Epithelial cell of proximal tubule (primary cell): ENCODE measurements around the gene SUPT20HL1. TPM values are rescaled to one million over a fixed set of nuclear protein-coding genes. Genes with fewer than 3 reads are reported as not detected.
"Not testable (repeated sequence)": the region's sequence is repeated elsewhere in the genome, so short reads cannot be mapped to it uniquely, and the experiment has no call there.

Experiments
- DNase-seq: peaks from one replicate; pipeline ENCODE4 v3.0.0-alpha.2; 2011; ENCODE audit warnings: low read depth
- H3K4me3 ChIP-seq: 2 replicates; pipeline ENCODE4 v1.5.1; 2011; ENCODE audit warnings: low read depth, mild to moderate bottlenecking, low read length
- total RNA-seq: library from RNA; depleted of rRNA; stranded (reverse); fragments of >200 nt; gene quantifications from 2 replicates; pipeline ENCODE4 v1.2.3, GENCODE V29; 2015
- TF ChIP-seq, protein P1 (sequence below): conservative IDR thresholded peaks from 2 replicates; pipeline ENCODE4 v1.5.1; 2012; ENCODE audit warnings: low read depth, mild to moderate bottlenecking, low read length

Gene SUPT20HL1
- total RNA-seq, 1 donor from 2014 or later, result not detected

DNA sequence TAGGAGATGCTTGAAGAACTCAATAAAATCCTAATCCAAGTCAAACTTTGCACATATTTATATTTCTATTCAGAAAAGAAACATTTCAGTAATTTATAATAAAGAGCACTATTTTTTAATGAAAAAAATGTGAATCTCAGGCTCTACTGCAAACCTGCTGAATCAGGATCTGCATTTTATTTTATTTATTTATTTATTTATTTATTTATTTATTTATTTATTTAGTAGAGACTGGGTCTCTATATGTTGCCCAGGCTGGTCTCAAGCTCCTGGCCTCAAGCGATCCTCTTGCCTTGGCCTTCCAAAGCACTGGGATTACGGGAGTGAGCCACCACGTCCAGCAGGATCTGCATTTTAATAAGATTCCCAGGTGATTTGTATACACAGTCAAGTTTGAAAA, 16.0 kb downstream of the SUPT20HL1 start:
- TF ChIP-seq, protein P1, sequence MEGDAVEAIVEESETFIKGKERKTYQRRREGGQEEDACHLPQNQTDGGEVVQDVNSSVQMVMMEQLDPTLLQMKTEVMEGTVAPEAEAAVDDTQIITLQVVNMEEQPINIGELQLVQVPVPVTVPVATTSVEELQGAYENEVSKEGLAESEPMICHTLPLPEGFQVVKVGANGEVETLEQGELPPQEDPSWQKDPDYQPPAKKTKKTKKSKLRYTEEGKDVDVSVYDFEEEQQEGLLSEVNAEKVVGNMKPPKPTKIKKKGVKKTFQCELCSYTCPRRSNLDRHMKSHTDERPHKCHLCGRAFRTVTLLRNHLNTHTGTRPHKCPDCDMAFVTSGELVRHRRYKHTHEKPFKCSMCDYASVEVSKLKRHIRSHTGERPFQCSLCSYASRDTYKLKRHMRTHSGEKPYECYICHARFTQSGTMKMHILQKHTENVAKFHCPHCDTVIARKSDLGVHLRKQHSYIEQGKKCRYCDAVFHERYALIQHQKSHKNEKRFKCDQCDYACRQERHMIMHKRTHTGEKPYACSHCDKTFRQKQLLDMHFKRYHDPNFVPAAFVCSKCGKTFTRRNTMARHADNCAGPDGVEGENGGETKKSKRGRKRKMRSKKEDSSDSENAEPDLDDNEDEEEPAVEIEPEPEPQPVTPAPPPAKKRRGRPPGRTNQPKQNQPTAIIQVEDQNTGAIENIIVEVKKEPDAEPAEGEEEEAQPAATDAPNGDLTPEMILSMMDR, result no peak

DNA sequence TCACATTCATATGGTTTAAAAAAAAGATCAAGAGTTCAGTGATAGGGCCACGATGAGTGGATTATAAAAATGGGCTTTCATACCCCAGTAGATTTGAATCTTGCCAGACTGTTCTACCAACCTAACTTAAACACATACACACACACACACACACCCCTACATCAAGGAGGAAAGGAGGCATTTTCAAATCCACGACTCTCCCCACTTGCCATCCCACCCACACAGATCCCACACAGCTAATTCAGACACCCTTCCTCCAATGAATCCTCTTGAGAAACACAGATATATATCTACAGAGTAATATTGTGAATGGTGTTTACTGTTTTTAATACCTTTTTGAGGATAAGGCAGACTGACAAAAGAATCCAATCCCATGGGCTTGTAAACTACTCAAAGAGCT, 16.8 kb downstream of the SUPT20HL1 start:
- TF ChIP-seq, protein P1, result no peak
- no peak overlapping the region for H3K4me3 ChIP-seq
- DNase-seq, result no peak

More for the DNA sequence above, 16.0 kb downstream of the SUPT20HL1 start:
- no peak overlapping the region for H3K4me3 ChIP-seq
- DNase-seq, result no peak

DNA sequence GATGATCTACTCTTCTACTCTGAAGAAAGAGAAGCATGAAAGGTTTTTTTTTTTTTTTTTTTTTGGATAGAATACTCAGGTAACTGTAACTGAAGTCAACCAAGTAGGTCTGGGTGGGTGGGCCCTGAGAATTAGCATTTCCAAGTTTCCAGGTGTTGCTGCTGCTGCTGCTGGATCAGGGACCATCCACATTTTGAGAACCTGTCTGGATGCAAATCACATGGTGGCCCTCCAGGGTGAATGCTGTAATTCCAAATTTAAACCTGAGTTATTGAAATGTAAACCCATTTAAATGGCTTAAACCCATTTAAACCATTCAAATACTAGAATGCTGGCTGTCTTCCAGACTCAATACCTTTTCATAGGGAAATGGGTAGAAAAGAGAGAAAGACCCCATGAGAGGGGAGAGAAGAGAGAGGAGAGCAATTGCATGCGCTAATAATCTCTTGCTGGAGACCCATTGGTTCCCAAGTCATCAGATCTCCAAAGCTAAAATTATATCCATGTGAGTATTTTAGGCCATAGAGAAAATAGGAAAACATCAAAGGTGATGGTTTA, 17.6 kb downstream of the SUPT20HL1 start:
- TF ChIP-seq, protein P1, result no peak
- DNase-seq, result no peak
- no peak overlapping the region for H3K4me3 ChIP-seq

DNA sequence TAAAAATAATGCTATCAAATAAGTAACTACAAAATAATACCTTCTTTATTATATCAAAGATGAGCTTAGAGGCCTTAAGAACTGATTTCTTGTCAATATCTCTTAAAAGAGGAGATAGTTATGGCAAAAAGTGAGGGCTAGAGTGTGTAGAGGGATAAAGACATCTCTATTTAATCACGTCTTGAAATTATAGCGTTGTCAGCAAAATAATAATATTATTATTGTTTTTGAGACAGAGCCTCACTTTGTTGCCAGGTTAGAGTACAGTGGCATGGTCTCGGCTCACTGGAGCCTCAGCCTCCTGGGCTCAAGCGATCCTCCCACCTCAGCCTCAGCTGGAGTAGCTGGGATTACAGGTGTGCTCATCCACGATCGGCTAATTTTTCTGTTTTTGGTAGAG, 18.3 kb downstream of the SUPT20HL1 start:
- no peak overlapping the region for H3K4me3 ChIP-seq
- TF ChIP-seq, protein P1, result no peak
- no peak for DNase-seq

DNA sequence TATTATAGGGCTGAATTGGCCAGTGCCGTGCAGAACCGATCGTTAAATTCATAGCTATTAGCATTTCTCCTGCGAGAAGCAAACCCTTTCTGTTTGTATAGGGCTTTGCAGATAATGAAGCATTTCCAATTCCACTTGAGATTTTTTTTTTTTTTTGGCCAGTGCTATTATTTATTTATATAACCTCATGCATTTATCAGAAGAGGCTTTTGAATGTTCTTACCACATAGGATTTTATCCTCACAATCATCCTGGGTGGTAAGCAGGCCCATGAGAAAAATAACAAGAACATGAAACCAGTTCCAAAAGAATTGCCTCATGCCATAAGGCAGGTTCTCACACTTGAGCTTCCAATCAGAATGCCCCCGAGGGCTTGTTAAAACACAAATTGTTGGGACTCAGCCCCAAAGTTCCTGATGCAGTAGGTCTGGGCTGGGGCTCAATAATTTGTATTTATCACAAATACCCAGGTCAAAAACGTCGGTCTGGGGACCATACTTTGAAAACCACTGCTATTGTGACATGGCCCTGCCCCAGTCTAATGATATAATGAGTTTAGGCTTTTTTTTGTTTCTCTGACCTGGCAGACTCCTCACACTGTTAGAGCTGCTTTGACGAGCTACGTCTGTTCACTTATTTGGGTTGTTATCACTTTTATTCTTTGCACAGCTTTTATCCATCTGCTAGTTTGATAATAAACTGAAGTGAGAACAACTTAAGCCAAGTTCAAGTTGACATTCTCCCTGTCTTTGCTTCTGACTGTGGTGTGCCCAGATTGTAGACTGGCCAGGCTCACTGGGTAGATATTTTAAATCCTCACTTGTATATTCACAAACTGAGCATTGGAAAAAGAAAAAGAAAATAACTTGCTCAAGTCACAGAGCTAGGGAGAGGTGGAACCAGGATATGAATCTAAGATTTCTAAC, 20.1 kb downstream of the SUPT20HL1 start:
- TF ChIP-seq, protein P1, result no peak
- no peak for DNase-seq
- no peak overlapping the region for H3K4me3 ChIP-seq

DNA sequence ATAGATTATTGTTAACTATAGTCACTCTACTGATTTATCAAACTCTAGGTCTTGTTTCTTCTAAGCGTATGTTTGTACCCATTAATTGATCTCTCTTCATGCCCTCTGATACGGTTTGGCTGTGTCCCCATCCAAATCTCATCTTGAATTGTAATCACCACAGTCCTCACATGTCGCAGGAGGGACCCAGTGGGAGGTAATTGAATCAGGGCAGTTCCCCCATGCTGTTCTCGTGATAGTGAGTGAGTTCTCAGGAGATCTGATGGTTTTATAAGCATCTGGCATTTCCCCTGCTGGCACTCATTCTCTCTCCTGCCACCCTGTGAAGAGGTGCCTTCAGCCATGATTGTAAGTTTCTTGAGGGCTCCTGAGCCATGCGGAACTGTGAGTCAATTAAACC, 21.9 kb downstream of the SUPT20HL1 start:
- H3K4me3 ChIP-seq, DNase-seq: not testable (repeated sequence)

DNA sequence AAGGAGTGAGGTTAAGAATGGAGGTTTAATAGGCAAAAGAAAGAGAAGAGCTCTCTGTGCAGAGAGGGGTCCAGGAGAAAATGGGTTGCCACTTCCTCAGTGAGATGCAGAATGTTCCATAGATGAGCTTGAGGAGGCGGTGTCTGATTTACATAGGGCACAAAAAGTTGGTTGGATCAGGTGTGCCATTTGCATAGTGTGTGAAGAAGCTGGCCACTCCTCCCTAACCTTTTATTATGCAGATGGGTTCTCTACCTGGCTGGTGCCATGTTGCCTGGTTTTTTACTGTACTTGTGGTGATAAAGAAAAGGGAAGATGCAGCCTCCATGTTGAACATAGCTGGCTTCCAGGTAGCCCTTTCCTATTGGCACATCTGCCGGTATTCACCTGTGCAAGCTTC, 27.3 kb downstream of the SUPT20HL1 start:
- H3K4me3 ChIP-seq, result no peak overlapping the region
- no peak for DNase-seq
- TF ChIP-seq, protein P1, result no peak
